HepG2 (cell line): ENCODE data around the gene MALRD1. TPM values are rescaled to one million over a fixed set of nuclear protein-coding genes. Genes with fewer than 3 reads are reported as not detected.

Experiments
- ATAC-seq: fragments of 200-7000 bp; cut with Tn5 transposase; 3 replicates; pipeline ENCODE4 v1.9.1; 2020; ENCODE audit warnings: mild to moderate bottlenecking, moderate library complexity
- BruUV-seq: library from RNA; stranded (reverse); fragments of 400-500 nt; replicated peaks from 2 replicates; lab custom pipeline; 2021; lab: Mats Ljungman, UMichigan
- CTCF ChIA-PET: fragments of 300-600 bp; formaldehyde crosslinking; extraction: SDS; loops from one replicate; lab custom pipeline; 2021; ENCODE audit warnings: low total read pairs, inconsistent platforms, low intra/inter-chr PET ratio; lab: Yijun Ruan, JAX
- POLR2A ChIA-PET: fragments of 350-600 bp; sonication (Branson Sonifier 250); formaldehyde crosslinking; loops from one replicate; lab custom pipeline; 2020; ENCODE audit warnings: antibody characterized with exemption, inconsistent platforms; lab: Yijun Ruan, JAX
- DNase-seq: peaks from one replicate; pipeline ENCODE4 v3.0.0-alpha.2; 2015; ENCODE audit warnings: low spot score
- FAIRE-seq: peaks from 3 replicates; lab custom pipeline; 2011; peaks lifted over from hg19 to GRCh38; lab: Jason Lieb, UNC
- H2AFZ ChIP-seq: one replicate; pipeline ENCODE4 v1.6.1; 2011; ENCODE audit warnings: low read length, inconsistent platforms
- H3K27ac ChIP-seq: fragments of 300-600 bp; 3 replicates; pipeline ENCODE4 v1.8.0; 2011; ENCODE audit warnings: mixed run types, mild to moderate bottlenecking, mixed read lengths, low read length, inconsistent platforms; ENCODE audit not compliant: insufficient read depth; ENCODE audit errors: extremely low read length
- H3K27me3 ChIP-seq, 2 experiments: fragments of 200-600 bp in 1 of 2; 2 replicates in 1 of 2; 3 replicates in 1 of 2; pipeline versions ENCODE4 v1.6.0 to v1.8.0; 2011; ENCODE audit warnings: low read length in 2 of 2, mild to moderate bottlenecking in 2 of 2, moderate library complexity in 2 of 2, inconsistent platforms in 1 of 2; ENCODE audit not compliant: insufficient read depth in 2 of 2, control insufficient read depth in 1 of 2
- H3K36me3 ChIP-seq, 2 experiments: fragments of 200-600 bp in 1 of 2; replicated peaks in 1 of 2; 2 replicates in 1 of 2; 3 replicates in 1 of 2; pipeline versions ENCODE4 v1.5.1 to v1.8.0; 2011; ENCODE audit warnings: low read length in 2 of 2, inconsistent platforms in 1 of 2; ENCODE audit not compliant: insufficient read depth in 2 of 2, control insufficient read depth in 1 of 2
- H3K4me1 ChIP-seq: 2 replicates; pipeline ENCODE4 v1.5.1; 2012; ENCODE audit warnings: low read length, inconsistent platforms; ENCODE audit not compliant: insufficient read depth
- H3K4me2 ChIP-seq: 2 replicates; pipeline ENCODE4 v1.6.0; 2011; ENCODE audit warnings: low read depth, low read length, inconsistent platforms
- H3K4me3 ChIP-seq, 3 experiments: fragments of 200-600 bp in 1 of 3; sonication (generic), shearing (Covaris generic) in 1 of 3; replicated peaks in 1 of 3; 2 replicates each; pipeline ENCODE4 v1.5.1; 2011 to 2016; ENCODE audit warnings: low read length in 3 of 3, inconsistent platforms in 2 of 3, low read depth in 2 of 3, mild to moderate bottlenecking in 2 of 3, control low read depth in 1 of 3, mixed read lengths in 1 of 3; ENCODE audit not compliant: insufficient read depth in 1 of 3
- H3K79me2 ChIP-seq: one replicate; pipeline ENCODE4 v1.6.1; 2011; ENCODE audit warnings: low read length, inconsistent platforms; ENCODE audit not compliant: insufficient read depth
- H3K9ac ChIP-seq: 2 replicates; pipeline ENCODE4 v1.6.0; 2011; ENCODE audit warnings: mild to moderate bottlenecking, low read depth, low read length, inconsistent platforms; ENCODE audit not compliant: insufficient read depth
- H3K9me3 ChIP-seq: 2 replicates; pipeline ENCODE4 v1.5.1; 2012; ENCODE audit warnings: mild to moderate bottlenecking, low read length
- H4K20me1 ChIP-seq: 2 replicates; pipeline ENCODE4 v1.6.0; 2011; ENCODE audit warnings: inconsistent platforms, mild to moderate bottlenecking, low read length, moderate library complexity; ENCODE audit not compliant: insufficient read depth
- AFF4 ChIP-seq: sonication (generic); formaldehyde crosslinking; IDR thresholded peaks from 2 replicates; pipeline ENCODE4 v1.4.0; 2020; ENCODE audit warnings: missing genetic modification reagents
- ARNT ChIP-seq: fragments of 450-650 bp; IDR thresholded peaks from 2 replicates; pipeline ENCODE4 v1.6.1; 2017
- BRF2 ChIP-seq: sonication (generic); formaldehyde crosslinking; IDR thresholded peaks from 2 replicates; pipeline ENCODE4 v1.8.1; 2022; ENCODE audit warnings: mild to moderate bottlenecking, missing genetic modification reagents
- GLI4 ChIP-seq: sonication (generic); formaldehyde crosslinking; IDR thresholded peaks from 2 replicates; pipeline ENCODE4 v1.5.1; 2020; ENCODE audit warnings: missing genetic modification reagents, mild to moderate bottlenecking, moderate library complexity, borderline replicate concordance
- HOXA3 ChIP-seq: sonication (generic); formaldehyde crosslinking; IDR thresholded peaks from 2 replicates; pipeline ENCODE4 v1.5.0; 2020; ENCODE audit warnings: missing genetic modification reagents
- NBN ChIP-seq: fragments of 450-650 bp; conservative IDR thresholded peaks from 2 replicates; pipeline ENCODE4 v1.6.1; 2017
- PBX3 ChIP-seq: sonication (generic); formaldehyde crosslinking; IDR thresholded peaks from 2 replicates; pipeline ENCODE4 v1.8.1; 2023; ENCODE audit warnings: missing genetic modification reagents, inconsistent platforms, borderline replicate concordance
- SUZ12 ChIP-seq: fragments of 150-350 bp; IDR thresholded peaks from 2 replicates; pipeline ENCODE4 v1.6.1; 2014; ENCODE audit warnings: low read depth, low read length
- U2AF1 ChIP-seq: fragments of 200-400 bp; formaldehyde crosslinking; optimal IDR thresholded peaks from 2 replicates; pipeline ENCODE3; 2017; ENCODE audit warnings: mild to moderate bottlenecking, low read depth, low read length
- U2AF2 ChIP-seq: fragments of 200-400 bp; formaldehyde crosslinking; IDR thresholded peaks from 2 replicates; pipeline ENCODE4 v1.6.1; 2017; ENCODE audit warnings: low read depth, mild to moderate bottlenecking, low read length
- ZBTB43 ChIP-seq: sonication (generic); formaldehyde crosslinking; conservative IDR thresholded peaks from 2 replicates; pipeline ENCODE4 v1.4.0; 2020; ENCODE audit warnings: missing genetic modification reagents
- ZFY ChIP-seq: sonication (generic); formaldehyde crosslinking; IDR thresholded peaks from 2 replicates; pipeline ENCODE4 v1.4.0; 2020; ENCODE audit warnings: missing genetic modification reagents
- ZNF205 ChIP-seq: IDR thresholded peaks from 2 replicates; pipeline ENCODE4 v1.6.1; 2018; ENCODE audit warnings: missing biosample characterization, missing genetic modification reagents
- ZNF207 ChIP-seq: fragments of 450-650 bp; IDR thresholded peaks from 2 replicates; pipeline ENCODE4 v1.6.1; 2016; ENCODE audit warnings: antibody characterized with exemption, borderline replicate concordance
- WGBS: methylation state at CpG from one replicate; pipeline ENCODE4 v1.1.6; 2017; ENCODE audit warnings: low lambda C conversion rate; 5-methylcytosine and 5-hydroxymethylcytosine counted together
- in situ Hi-C: cut with HindIII; loops from 2 replicates; pipeline ENCODE4 v1.10.0; 2017; ENCODE audit warnings: low pct_unique_long_range_greater_than_20kb; ENCODE audit not compliant: extremely low pct_ligation_motif_present
- intact Hi-C: fragments of 100-400 bp; cut with micrococcal nuclease; formaldehyde crosslinking; loops from one replicate; pipeline ENCODE4 v1.10.0; 2022; ENCODE audit not compliant: unreplicated experiment
- polyA plus RNA-seq, 8 experiments: library from polyadenylated mRNA; depleted of rRNA in 3 of 8; stranded (reverse) in 7 of 8; unstranded in 1 of 8; fragments of >200 nt; fragmentation: Illumina TruSeq in 4 of 8; extraction: Trizol in 4 of 8; gene quantifications; 2 replicates each; pipeline versions ENCODE4 v1.2.1 to v1.2.3, GENCODE V29; 2011 to 2016; ENCODE audit warnings: low read depth in 4 of 8, missing spikeins in 1 of 8, mixed read lengths in 1 of 8; ENCODE audit not compliant: insufficient read depth in 1 of 8
- total RNA-seq, 5 experiments: library from RNA; depleted of rRNA; stranded (reverse); fragments of >200 nt; fragmentation: Illumina TruSeq; extraction: Trizol; gene quantifications; 2 replicates each; pipeline ENCODE4 v1.2.3, GENCODE V29; 2016; ENCODE audit warnings: low read depth in 1 of 5

Gene MALRD1
- total and polyA plus RNA-seq, 2 of the 13 experiments (the other 11 are each of a cell fraction or from before 2014, with no cell fraction given), result 5.7 to 15.4 TPM

GRCh38 chr10:19505320-19506312 is 457.0 kb downstream of the MALRD1 start:
- ATAC-seq (no peak), FAIRE-seq (no peak), DNase-seq (no peak)
- H3K36me3 ChIP-seq, result no peaks in the 10 kb centered on the region; a peak in 1 of 5 replicates
- H3K27ac ChIP-seq, result no peak overlapping the region
- no peak overlapping the region for H3K4me3 ChIP-seq
- ChIA-PET CTCF (no interaction called here), POLR2A (no interaction called here)
- 44% methylated on average over 6 of the region's 6 CpGs for WGBS
- H4K20me1 ChIP-seq, result no peaks in the 10 kb centered on the region
- H3K4me2 ChIP-seq, result no peak overlapping the region
- no TSS peak for BruUV-seq
- in situ Hi-C loops, result no loop called here
- no peaks in the 10 kb centered on the region for H3K79me2 ChIP-seq
- H3K9ac ChIP-seq, result no peak overlapping the region
- no peak overlapping the region for H2AFZ ChIP-seq
- no peaks in the 10 kb centered on the region for H3K9me3 ChIP-seq
- no peaks in the 10 kb centered on the region for H3K27me3 ChIP-seq
- intact Hi-C loops, result no loop called here
- no peaks in the 10 kb centered on the region for H3K4me1 ChIP-seq
- no peak for TF ChIP-seq ZBTB43 (CRISPR knock-in tag)
- TF ChIP-seq GLI4 (CRISPR knock-in tag), result no peak
- TF ChIP-seq ARNT, result no peak
- TF ChIP-seq HOXA3, result no peak
- TF ChIP-seq AFF4 (CRISPR knock-in tag), result no peak
- no peak for TF ChIP-seq SUZ12
- no peak for TF ChIP-seq ZFY (CRISPR knock-in tag)
- no peak for TF ChIP-seq PBX3 (CRISPR knock-in tag)
- no peak for TF ChIP-seq ZNF207
- no peak for TF ChIP-seq U2AF2
- no peak for TF ChIP-seq NBN
- no peak for TF ChIP-seq ZNF205 (CRISPR knock-in tag)
- no peak for TF ChIP-seq BRF2 (CRISPR knock-in tag)
- no peak for TF ChIP-seq U2AF1
